H9 (cell line): ENCODE data around the gene CD19. TPM values are rescaled to one million over a fixed set of nuclear protein-coding genes. Genes with fewer than 3 reads are reported as not detected.
A peak's percentile ranks its signal among the peaks of the same experiment; 100 is the strongest.

Experiments used
- DNase-seq: peaks from one replicate; pipeline ENCODE4 v3.0.0-alpha.2; 2017
- H2AFZ ChIP-seq: one replicate; pipeline ENCODE4 v1.6.1; 2013; ENCODE audit warnings: mild to moderate bottlenecking, low read length, control low read depth, moderate library complexity
- H2AK5ac ChIP-seq: 2 replicates; pipeline ENCODE4 v1.6.1; 2013; ENCODE audit warnings: low read length, control low read depth, mixed read lengths; ENCODE audit not compliant: insufficient read length
- H2BK120ac ChIP-seq: one replicate; pipeline ENCODE4 v1.6.1; 2013; ENCODE audit warnings: low read depth, mild to moderate bottlenecking, low read length, control low read depth, inconsistent platforms; ENCODE audit not compliant: poor library complexity, severe bottlenecking
- H2BK12ac ChIP-seq: 2 replicates; pipeline ENCODE4 v1.6.1; 2013; ENCODE audit warnings: low read length, control low read depth, mixed read lengths, low read depth; ENCODE audit not compliant: insufficient read length
- H2BK15ac ChIP-seq: 2 replicates; pipeline ENCODE4 v1.6.1; 2013; ENCODE audit warnings: low read depth, low read length, control low read depth
- H2BK20ac ChIP-seq: one replicate; pipeline ENCODE4 v1.6.1; 2013; ENCODE audit warnings: low read depth, mild to moderate bottlenecking, low read length, control low read depth, inconsistent platforms; ENCODE audit not compliant: poor library complexity, severe bottlenecking
- H2BK5ac ChIP-seq: 2 replicates; pipeline ENCODE4 v1.6.1; 2013; ENCODE audit warnings: low read length, control low read depth, mixed read lengths; ENCODE audit not compliant: insufficient read length
- H3K14ac ChIP-seq: 2 replicates; pipeline ENCODE4 v1.6.1; 2013; ENCODE audit warnings: low read length, control low read depth; ENCODE audit not compliant: insufficient read depth
- H3K18ac ChIP-seq: 2 replicates; pipeline ENCODE4 v1.6.1; 2013; ENCODE audit warnings: low read depth, mild to moderate bottlenecking, mixed read lengths, low read length, control low read depth; ENCODE audit not compliant: insufficient read length
- H3K23ac ChIP-seq: 2 replicates; pipeline ENCODE4 v1.6.1; 2013; ENCODE audit warnings: low read length, control low read depth, mixed read lengths, low read depth; ENCODE audit not compliant: insufficient read length
- H3K23me2 ChIP-seq: 2 replicates; pipeline ENCODE4 v1.6.1; 2013; ENCODE audit warnings: low read depth, mild to moderate bottlenecking, mixed read lengths, low read length, control low read depth; ENCODE audit not compliant: insufficient read length, poor library complexity, severe bottlenecking
- H3K27ac ChIP-seq: 2 replicates; pipeline ENCODE4 v1.5.1; 2013; ENCODE audit warnings: low read length, control low read depth, mixed read lengths, low read depth; ENCODE audit not compliant: insufficient read length
- H3K27me3 ChIP-seq: 2 replicates; pipeline ENCODE4 v1.6.1; 2013; ENCODE audit warnings: low read length, control low read depth, inconsistent platforms; ENCODE audit not compliant: insufficient read depth
- H3K4ac ChIP-seq: 2 replicates; pipeline ENCODE4 v1.6.1; 2013; ENCODE audit warnings: low read depth, mild to moderate bottlenecking, control low read depth, inconsistent platforms, low read length, moderate library complexity
- H3K4me1 ChIP-seq: 2 replicates; pipeline ENCODE4 v1.6.1; 2013; ENCODE audit warnings: low read length, control low read depth, inconsistent platforms; ENCODE audit not compliant: insufficient read depth
- H3K4me2 ChIP-seq: 2 replicates; pipeline ENCODE4 v1.6.1; 2013; ENCODE audit warnings: low read length, control low read depth, mixed read lengths; ENCODE audit not compliant: insufficient read length, insufficient read depth
- H3K56ac ChIP-seq: 2 replicates; pipeline ENCODE4 v1.6.1; 2013; ENCODE audit warnings: low read depth, mild to moderate bottlenecking, mixed read lengths, low read length, control low read depth; ENCODE audit not compliant: insufficient read length
- H3K79me1 ChIP-seq: 2 replicates; pipeline ENCODE4 v1.6.1; 2013; ENCODE audit warnings: low read depth, mild to moderate bottlenecking, moderate library complexity, low read length, control low read depth, inconsistent platforms; ENCODE audit not compliant: insufficient read depth, poor library complexity, severe bottlenecking
- H3K79me2 ChIP-seq: 2 replicates; pipeline ENCODE4 v1.6.1; 2013; ENCODE audit warnings: low read length, control low read depth, inconsistent platforms; ENCODE audit not compliant: insufficient read depth
- H3K9ac ChIP-seq: 2 replicates; pipeline ENCODE4 v1.6.1; 2013; ENCODE audit warnings: low read length, control low read depth, mixed read lengths; ENCODE audit not compliant: insufficient read length; ENCODE audit errors: extremely low read depth
- H3K9me3 ChIP-seq: one replicate; pipeline ENCODE4 v1.6.1; 2013; ENCODE audit warnings: low read depth, low read length, inconsistent platforms; ENCODE audit not compliant: control insufficient read depth
- H3T11ph ChIP-seq: one replicate; pipeline ENCODE4 v1.6.1; 2013; ENCODE audit warnings: mild to moderate bottlenecking, low read length, control low read depth, inconsistent platforms
- H4K20me1 ChIP-seq: one replicate; pipeline ENCODE4 v1.6.1; 2013; ENCODE audit not compliant: control insufficient read depth, insufficient read length, insufficient read depth
- H4K5ac ChIP-seq: 2 replicates; pipeline ENCODE4 v1.6.1; 2013; ENCODE audit warnings: low read depth, mild to moderate bottlenecking, mixed read lengths, low read length, control low read depth; ENCODE audit not compliant: insufficient read length
- H4K8ac ChIP-seq: replicated peaks from 2 replicates; pipeline ENCODE4 v1.6.1; 2013; ENCODE audit warnings: low read length, control low read depth, mixed read lengths, low read depth; ENCODE audit not compliant: insufficient read length
- H4K91ac ChIP-seq: 2 replicates; pipeline ENCODE4 v1.6.1; 2013; ENCODE audit warnings: low read depth, mild to moderate bottlenecking, moderate library complexity, mixed read lengths, low read length, control low read depth; ENCODE audit not compliant: insufficient read length
- H3K27ac Mint-ChIP-seq, 3 experiments: 2 replicates in 2 of 3; 3 replicates in 1 of 3; pipeline ENCODE4 v1.8.0; 2020 to 2021; ENCODE audit warnings: mixed read lengths in 3 of 3, mild to moderate bottlenecking in 1 of 3, moderate library complexity in 1 of 3
- H3K27me3 Mint-ChIP-seq: 2 replicates; pipeline ENCODE4 v1.8.0; 2021; ENCODE audit warnings: low read depth, mild to moderate bottlenecking, moderate library complexity, mixed read lengths
- H3K36me3 Mint-ChIP-seq, 3 experiments: 2 replicates in 2 of 3; 3 replicates in 1 of 3; pipeline ENCODE4 v1.8.0; 2020 to 2021; ENCODE audit warnings: low read depth in 3 of 3, mixed read lengths in 3 of 3; ENCODE audit not compliant: insufficient read depth in 1 of 3
- H3K4me1 Mint-ChIP-seq, 2 experiments: 2 replicates each; pipeline ENCODE4 v1.8.0; 2020; ENCODE audit warnings: mixed read lengths in 2 of 2
- H3K4me3 Mint-ChIP-seq, 2 experiments: 2 replicates in 1 of 2; 3 replicates in 1 of 2; pipeline ENCODE4 v1.8.0; 2020 to 2021; ENCODE audit warnings: mild to moderate bottlenecking in 2 of 2, mixed read lengths in 2 of 2, moderate library complexity in 1 of 2
- H3K9me3 Mint-ChIP-seq, 2 experiments: 2 replicates in 1 of 2; 3 replicates in 1 of 2; pipeline ENCODE4 v1.8.0; 2020; ENCODE audit warnings: mild to moderate bottlenecking in 2 of 2, mixed read lengths in 2 of 2, moderate library complexity in 1 of 2
- CTCF ChIP-seq: fragments of 200-600 bp; sonication (generic); conservative IDR thresholded peaks from 3 replicates; pipeline ENCODE4 v1.8.0; 2021; ENCODE audit warnings: antibody characterized with exemption, mild to moderate bottlenecking
- WGBS: extraction: QIAGEN DNeasy Blood & Tissue Kit; methylation state at CpG from one replicate; pipeline ENCODE4 v1.1.7; 2013; ENCODE audit warnings: missing lambda C conversion rate, low lambda C conversion rate, mixed read lengths; ENCODE audit not compliant: insufficient read length; ENCODE audit errors: extremely low coverage; 5-methylcytosine and 5-hydroxymethylcytosine counted together
- total RNA-seq: library from RNA; stranded (reverse); gene quantifications from 2 replicates; pipeline ENCODE4 v1.2.1, GENCODE V29; 2021

The CD19 gene
- total RNA-seq, 1 experiment from 2014 or later, result 0.50 TPM

- no peak for TF ChIP-seq CTCF
- Histone ChIP-seq H3K23me2 (no peaks in the 10 kb centered on the region), H4K8ac (no peak overlapping the region), H3K4ac (no peak overlapping the region), H2AFZ (no peak overlapping the region), H3K79me1 (no peaks in the 10 kb centered on the region), H2BK12ac (no peak overlapping the region), H4K5ac (no peak overlapping the region), H3K14ac (no peak overlapping the region), H4K20me1 (no peaks in the 10 kb centered on the region), H4K91ac (no peak overlapping the region), H3K56ac (no peak overlapping the region), H2AK5ac (no peak overlapping the region), H3K4me2 (no peak overlapping the region), H3K27me3 (no peaks in the 10 kb centered on the region), H3K9ac (no peak overlapping the region), H3K18ac (no peak overlapping the region), H2BK20ac (no peak overlapping the region), H3K23ac (no peak overlapping the region), H3K4me1 (no peaks in the 10 kb centered on the region), H2BK120ac (no peak overlapping the region), H3K79me2 (no peaks in the 10 kb centered on the region), H2BK15ac (no peak overlapping the region), H3K27ac (no peak overlapping the region), H3K9me3 (no peaks in the 10 kb centered on the region), H2BK5ac (no peak overlapping the region), H3T11ph (no peak overlapping the region)
- DNase-seq, result no peak
- Mint-ChIP-seq H3K4me3 (no peak overlapping the region), H3K36me3 (peaks cover 0 to 4% (median 0%) of the 10 kb centered on the region in 3 experiments; a peak in 1 of 7 replicates), H3K4me1 (no peaks in the 10 kb centered on the region), H3K27ac (peak overlapping the region in 1 of 3 experiments; percentile 70; a peak in 3 of 7 replicates), H3K9me3 (no peaks in the 10 kb centered on the region), H3K27me3 (no peaks in the 10 kb centered on the region)
- WGBS, result no CpG with 5 or more reads among the region's 14 CpGs
Observed at GRCh38 chr16:28891964-28892890, 39.5 kb upstream of the CD19 start.
